ENCODE data around the gene PAK5.

DNA sequence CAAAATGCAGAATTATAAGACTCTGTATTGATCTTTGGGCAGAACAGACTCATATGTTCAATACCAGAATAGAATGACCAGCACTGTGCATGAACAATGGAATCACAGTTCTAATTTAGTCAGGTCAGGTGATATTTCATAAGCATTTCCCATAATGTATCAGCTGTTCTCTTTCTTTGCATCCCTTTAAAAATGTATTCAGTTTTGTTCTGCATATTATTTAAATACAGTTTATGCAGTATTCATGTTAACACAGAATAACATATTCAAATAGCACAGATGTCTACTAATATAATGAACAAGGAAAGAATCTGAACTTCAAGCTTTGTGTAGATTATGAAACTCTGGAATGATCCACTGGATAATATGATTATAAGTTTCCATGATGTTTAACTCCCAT, 196.0 kb downstream of the PAK5 start:
- no peak for TF ChIP-seq POLR2A (IDR thresholded peaks at IDR 0.05; ENCODE audit: low read depth, low read length)
- no peak for TF ChIP-seq TAF1 (IDR thresholded peaks at IDR 0.05; ENCODE audit: borderline replicate concordance, low read depth, low read length)
